ENCODE data around the gene GFM2.

DNA sequence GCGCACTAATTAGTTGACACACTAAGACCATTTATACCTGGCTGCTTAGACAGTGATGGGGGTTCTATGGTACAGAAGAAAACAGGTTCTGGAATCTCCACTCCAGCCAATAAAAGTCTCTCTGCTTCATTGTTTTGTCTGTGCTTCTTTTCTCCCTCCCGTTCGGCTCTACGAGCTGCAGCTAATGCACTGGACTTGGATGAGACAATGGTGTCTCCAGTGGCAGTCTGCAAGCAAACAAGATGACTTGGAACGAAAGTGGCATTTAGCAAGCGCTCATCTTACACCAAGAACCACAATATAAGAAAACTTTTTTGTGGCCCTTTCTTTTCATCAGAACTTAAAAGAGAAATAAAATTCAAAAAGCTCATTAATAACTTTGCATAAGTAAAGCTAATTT is 30.2 kb downstream of the GFM2 start:
- TF ChIP-seq, protein P1, sequence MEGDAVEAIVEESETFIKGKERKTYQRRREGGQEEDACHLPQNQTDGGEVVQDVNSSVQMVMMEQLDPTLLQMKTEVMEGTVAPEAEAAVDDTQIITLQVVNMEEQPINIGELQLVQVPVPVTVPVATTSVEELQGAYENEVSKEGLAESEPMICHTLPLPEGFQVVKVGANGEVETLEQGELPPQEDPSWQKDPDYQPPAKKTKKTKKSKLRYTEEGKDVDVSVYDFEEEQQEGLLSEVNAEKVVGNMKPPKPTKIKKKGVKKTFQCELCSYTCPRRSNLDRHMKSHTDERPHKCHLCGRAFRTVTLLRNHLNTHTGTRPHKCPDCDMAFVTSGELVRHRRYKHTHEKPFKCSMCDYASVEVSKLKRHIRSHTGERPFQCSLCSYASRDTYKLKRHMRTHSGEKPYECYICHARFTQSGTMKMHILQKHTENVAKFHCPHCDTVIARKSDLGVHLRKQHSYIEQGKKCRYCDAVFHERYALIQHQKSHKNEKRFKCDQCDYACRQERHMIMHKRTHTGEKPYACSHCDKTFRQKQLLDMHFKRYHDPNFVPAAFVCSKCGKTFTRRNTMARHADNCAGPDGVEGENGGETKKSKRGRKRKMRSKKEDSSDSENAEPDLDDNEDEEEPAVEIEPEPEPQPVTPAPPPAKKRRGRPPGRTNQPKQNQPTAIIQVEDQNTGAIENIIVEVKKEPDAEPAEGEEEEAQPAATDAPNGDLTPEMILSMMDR (IDR thresholded peaks at IDR 0.05) = no peak
- TF ChIP-seq POLR2AphosphoS5 (IDR thresholded peaks at IDR 0.05) = no peak
- no peak for TF ChIP-seq POLR2A (IDR thresholded peaks at IDR 0.05)
- no peak for TF ChIP-seq EP300 (IDR thresholded peaks at IDR 0.05)

All from gastroesophageal sphincter (tissue), 3 donors.